HG03135 (cell line): ENCODE data around the gene LAMC3.
"Not testable (repeated sequence)": the region's sequence is repeated elsewhere in the genome, so short reads cannot be mapped to it uniquely, and the experiment has no call there.

Experiments used
- ATAC-seq: cut with Tn5 transposase; IDR thresholded peaks from one replicate; pipeline ENCODE4 v1.9.1; 2021; ENCODE audit warnings: mild to moderate bottlenecking, moderate library complexity; ENCODE audit not compliant: unreplicated experiment

LAMC3 gene

GRCh38 chr9:130990978-130991777 lies 17.8 kb upstream of the LAMC3 start:
- ATAC-seq: no peak

GRCh38 chr9:130991778-130992681 lies 16.9 kb upstream of the LAMC3 start:
- no peak for ATAC-seq

DNA sequence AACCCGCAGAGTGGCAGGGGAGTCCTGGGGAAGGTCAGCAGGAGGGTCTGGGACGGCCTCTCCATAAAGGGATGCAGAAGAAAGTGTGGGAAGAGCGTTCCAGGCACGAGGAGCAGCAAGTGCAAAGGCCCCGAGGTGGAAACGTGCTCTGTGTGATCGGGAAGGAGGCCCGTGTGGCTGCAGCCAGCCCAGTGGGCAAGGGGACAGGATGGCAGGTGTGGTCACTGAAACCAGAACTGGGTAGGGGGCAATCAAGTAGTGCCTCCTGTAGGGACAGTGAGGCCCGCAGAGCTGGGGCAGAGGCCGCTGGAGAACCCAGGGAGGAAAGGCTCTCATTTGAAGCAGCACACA lies 16.3 kb upstream of the LAMC3 start:
- no peak for ATAC-seq

GRCh38 chr9:130993303-130994030 lies 15.5 kb upstream of the LAMC3 start:
- ATAC-seq: no peak

- no peak for ATAC-seq
Observed at GRCh38 chr9:130994135-130995085, 14.6 kb upstream of the LAMC3 start.

DNA sequence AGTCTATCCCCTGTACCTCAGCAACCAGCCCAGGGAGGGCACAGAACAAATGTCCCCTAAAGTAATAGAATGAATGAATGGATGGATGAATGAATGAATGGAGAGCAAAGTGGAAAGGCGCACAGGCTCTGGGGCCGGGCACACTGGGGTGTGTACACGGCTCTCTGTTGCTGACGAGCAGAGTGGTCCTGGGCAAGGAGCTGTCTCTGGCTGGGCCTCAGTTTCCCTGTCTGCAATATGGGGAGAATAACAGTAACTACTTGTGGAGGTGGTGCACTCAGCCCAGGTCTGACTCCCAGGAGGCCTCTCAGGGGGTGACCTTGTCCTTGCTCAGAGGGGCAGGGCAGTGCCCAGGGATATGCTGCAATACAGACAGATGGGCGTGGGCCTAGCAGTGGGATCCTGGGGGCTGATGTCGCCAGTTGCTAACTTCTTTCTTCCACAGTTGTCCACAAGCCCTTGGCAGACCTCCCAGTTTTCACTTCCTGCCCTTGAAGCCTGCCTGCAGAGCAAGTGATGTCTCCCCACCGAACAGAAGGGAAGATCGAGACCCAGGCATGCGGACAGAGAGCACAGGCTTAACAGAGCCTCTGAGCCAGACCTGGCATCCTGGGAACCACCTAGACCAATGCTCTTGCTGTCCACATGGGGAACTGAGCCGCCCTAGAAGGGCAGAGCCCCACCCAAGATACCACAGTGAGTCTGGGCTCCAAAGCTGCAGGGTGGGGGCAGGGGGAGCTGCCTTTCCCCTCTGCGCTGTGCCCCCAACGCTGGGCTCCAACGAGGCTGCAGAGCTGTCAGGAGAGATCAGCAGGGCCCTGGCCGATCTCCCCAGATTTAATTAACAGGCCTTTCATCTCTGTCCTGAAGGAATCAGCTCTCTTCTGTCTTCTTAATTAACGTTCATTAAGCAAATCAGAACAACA lies 13.6 kb upstream of the LAMC3 start:
- ATAC-seq: no peak

GRCh38 chr9:130996205-130996604 lies 12.8 kb upstream of the LAMC3 start:
- no peak for ATAC-seq

DNA sequence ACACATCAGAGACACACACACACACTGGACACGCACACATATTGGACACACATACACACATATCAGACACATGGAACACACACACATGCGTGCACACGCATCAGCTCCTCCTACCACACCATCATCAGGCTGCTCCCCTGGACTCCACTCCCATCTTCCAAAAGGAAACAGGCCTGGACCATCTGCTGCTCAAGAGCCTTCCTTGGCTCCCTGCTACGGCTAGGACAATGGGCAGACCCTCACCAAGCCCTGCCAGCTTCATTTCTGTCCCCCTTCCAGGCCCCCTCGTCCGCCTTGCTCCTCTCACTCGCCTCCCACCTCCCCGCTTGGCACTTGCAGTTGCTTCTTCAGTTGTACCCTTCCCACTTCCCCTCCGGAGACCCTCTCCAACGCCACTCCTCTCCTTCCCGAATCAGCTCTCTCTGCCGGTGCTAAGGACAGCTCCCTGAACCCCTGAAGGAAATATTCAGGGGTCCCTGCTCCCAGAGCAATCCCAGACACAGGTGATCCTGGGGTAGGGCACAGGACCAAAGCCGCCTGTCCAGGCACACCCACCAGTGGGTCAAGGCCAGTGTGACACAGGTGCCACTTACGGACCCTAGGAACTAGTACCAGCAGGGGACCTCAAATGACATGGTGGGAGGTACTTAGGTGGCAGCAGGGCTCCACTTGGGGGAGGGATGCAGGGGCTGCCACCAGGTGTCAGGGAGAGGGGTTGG lies 12.1 kb upstream of the LAMC3 start:
- no peak for ATAC-seq

DNA sequence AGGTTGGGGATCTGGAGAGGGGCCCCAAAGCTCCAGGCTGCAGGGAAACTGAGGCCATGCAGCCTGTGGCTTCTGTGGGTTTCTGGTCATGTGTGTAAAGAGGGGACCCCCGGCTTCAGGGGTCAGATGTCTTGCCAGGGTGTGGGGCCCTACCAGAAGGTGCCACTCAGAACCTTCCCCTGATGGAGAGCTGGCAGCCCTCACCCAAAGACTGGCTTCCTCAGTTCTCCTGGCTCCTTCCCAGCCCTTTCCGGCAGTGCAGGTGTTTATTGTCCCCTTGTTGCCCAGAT lies 11.6 kb upstream of the LAMC3 start:
- no peak for ATAC-seq

- ATAC-seq: no peak
Observed at GRCh38 chr9:130997925-130998596, 10.9 kb upstream of the LAMC3 start.

DNA sequence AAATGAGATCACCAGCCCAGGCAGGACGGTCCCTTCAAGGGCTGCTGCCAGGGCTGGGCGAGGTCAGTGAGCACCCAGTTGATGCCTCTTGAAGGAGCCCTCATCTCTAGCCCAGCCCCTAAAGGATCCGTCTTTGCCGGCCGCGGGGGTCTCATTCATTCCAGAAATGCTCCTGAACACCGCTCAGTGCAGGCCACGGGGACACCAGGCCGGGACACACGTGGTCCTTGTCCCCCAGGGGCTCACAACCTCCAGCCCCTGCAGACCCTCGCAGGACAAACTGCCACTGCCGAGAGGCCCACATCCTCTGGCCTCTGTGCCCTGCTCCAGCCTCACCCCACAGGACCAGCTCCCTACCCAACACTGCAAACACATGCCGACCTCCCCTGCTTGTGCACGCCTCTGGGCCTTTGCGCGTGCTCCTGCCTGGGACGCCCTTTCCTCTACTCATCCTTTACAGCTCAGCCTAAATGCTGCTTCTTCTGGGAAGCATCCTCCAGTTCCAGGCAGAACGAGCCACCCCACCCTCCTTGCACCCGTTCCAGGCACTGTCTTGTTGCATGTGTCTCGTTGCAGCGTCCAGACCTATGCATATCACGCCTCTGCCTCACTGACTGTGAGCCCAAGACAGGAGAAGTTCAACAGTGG lies 10.3 kb upstream of the LAMC3 start:
- ATAC-seq: no peak

- ATAC-seq: no peak
Observed at GRCh38 chr9:130999245-130999623, 9.7 kb upstream of the LAMC3 start.

DNA sequence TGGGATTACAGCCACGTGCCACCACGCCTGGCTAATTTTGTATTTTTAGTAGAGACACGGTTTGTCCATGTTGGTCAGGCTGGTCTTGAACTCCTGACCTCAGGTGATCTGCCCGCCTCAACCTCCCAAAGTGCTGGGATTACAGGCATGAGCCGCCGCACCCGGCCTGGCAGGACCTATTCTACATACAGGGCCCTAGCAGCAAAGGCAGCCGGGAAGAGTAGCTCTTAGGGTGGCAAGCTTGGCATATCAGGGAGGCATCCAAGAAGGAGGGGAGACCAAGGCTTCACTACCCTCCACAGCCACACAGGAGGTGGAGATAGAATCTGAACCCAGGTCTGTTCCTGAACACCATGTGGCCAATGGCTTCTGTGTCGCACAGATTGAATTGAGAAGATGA lies 8.4 kb upstream of the LAMC3 start:
- not testable (repeated sequence) for ATAC-seq

- ATAC-seq: no peak
Observed at GRCh38 chr9:131001021-131001420, 8.0 kb upstream of the LAMC3 start.

DNA sequence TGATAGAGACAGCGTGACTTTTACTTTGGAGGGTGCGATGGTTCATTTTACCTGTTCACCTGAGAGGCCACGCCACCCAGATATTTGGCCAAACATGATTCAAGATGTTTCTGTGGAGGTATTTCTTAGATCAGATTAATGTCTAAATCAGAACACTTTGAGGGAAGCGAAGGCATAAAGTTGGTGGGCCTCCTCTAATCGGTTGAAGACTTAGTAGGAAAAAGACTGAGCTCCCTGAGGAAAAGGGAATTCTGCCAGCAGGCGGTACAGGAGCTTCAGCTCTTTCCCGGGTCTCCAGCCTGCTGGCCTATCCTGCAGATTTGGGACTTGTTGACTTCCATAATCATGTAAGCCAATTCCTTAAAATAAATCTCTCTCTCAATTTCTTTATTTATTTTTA lies 7.0 kb upstream of the LAMC3 start:
- no peak for ATAC-seq

GRCh38 chr9:131006601-131007000 lies 2.4 kb upstream of the LAMC3 start:
- no peak for ATAC-seq

DNA sequence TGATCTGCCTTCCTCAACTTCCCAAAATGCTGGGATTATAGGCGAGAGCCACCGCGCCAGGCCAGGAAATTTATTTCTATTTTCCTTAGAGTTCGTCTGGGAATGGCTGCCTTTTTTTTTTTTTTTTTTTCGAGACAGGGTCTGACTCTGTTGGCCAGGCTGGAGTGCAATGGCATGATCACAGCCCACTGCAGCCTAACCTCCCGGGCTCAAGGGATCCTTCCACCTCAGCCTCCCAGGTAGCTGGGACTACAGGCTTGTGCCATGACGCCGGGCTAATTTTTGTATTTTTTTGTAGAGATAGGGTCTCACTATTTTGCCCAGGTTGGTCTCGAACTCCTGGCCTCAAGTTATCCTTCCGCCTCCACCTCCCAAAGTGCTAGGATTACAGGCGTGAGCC lies 888 bp upstream of the LAMC3 start:
- ATAC-seq: no peak

DNA sequence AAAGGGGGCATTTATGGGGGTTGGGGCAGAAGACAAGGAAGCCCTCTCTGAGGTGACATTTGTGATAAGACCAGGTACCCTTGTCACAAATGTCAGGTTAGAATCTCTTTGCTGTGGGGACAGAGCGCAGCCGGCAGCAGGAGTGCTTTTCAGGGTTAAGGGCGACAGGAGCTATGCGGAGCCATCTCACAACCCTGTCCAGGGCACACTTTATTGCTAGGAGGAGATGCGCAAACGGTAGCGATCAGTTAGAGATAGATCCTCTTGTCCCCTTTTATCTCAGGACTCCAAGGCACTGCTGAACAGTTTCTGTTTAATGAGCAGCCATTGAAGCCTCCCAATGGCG lies 438 bp upstream of the LAMC3 start:
- ATAC-seq: no peak
